ENCODE measurements around the gene MMP14. TPM values are rescaled to one million over a fixed set of nuclear protein-coding genes. Genes with fewer than 3 reads are reported as not detected.
A peak's percentile ranks its signal among the peaks of the same experiment; 100 is the strongest.

MMP14 gene
- total RNA-seq, 1 experiment from 2014 or later, result 94.4 TPM

DNA sequence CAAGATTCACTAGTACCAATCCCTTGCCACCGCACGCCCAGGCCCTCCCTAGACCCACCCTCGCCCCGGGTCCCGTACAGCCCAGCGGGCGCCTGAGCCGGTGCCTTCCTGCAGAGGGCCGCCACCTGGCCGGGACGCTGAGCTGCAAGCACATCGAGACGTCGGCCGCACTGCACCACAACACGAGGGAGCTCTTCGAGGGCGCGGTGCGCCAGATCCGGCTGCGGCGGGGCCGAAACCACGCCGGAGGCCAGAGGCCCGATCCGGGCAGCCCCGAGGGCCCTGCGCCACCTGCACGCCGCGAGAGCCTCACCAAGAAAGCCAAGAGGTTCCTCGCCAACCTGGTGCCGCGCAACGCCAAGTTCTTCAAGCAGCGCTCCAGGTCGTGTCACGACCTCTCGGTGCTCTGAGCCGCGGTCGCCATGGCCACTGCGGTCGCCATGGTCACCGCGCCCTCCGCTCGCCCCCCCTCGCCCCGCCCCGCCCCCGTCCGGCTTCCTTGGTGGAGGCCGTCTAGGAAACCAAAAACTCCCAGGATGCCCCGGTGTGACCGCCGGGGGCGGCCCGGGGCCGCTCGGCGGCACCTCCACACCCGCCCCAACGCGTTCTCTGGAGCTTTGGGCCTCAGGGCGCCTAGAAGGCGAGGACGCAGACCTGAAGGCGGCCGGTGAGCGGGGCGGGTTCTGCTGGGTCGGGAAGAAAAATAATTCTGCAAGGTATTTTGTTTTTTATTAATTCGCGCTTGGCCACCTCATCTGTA lies 50.3 kb downstream of the MMP14 start (continued):
- TF ChIP-seq, protein P1, sequence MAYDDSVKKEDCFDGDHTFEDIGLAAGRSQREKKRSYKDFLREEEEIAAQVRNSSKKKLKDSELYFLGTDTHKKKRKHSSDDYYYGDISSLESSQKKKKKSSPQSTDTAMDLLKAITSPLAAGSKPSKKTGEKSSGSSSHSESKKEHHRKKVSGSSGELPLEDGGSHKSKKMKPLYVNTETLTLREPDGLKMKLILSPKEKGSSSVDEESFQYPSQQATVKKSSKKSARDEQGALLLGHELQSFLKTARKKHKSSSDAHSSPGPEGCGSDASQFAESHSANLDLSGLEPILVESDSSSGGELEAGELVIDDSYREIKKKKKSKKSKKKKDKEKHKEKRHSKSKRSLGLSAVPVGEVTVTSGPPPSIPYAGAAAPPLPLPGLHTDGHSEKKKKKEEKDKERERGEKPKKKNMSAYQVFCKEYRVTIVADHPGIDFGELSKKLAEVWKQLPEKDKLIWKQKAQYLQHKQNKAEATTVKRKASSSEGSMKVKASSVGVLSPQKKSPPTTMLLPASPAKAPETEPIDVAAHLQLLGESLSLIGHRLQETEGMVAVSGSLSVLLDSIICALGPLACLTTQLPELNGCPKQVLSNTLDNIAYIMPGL (CRISPR knock-in tag; IDR thresholded peaks at IDR 0.05), result peak; percentile 89
- TF ChIP-seq, protein P2, sequence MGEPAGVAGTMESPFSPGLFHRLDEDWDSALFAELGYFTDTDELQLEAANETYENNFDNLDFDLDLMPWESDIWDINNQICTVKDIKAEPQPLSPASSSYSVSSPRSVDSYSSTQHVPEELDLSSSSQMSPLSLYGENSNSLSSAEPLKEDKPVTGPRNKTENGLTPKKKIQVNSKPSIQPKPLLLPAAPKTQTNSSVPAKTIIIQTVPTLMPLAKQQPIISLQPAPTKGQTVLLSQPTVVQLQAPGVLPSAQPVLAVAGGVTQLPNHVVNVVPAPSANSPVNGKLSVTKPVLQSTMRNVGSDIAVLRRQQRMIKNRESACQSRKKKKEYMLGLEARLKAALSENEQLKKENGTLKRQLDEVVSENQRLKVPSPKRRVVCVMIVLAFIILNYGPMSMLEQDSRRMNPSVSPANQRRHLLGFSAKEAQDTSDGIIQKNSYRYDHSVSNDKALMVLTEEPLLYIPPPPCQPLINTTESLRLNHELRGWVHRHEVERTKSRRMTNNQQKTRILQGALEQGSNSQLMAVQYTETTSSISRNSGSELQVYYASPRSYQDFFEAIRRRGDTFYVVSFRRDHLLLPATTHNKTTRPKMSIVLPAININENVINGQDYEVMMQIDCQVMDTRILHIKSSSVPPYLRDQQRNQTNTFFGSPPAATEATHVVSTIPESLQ (CRISPR knock-in tag; IDR thresholded peaks at IDR 0.05), result no peak; the same call in 1 of the 2 replicates
- TF ChIP-seq, protein P3, sequence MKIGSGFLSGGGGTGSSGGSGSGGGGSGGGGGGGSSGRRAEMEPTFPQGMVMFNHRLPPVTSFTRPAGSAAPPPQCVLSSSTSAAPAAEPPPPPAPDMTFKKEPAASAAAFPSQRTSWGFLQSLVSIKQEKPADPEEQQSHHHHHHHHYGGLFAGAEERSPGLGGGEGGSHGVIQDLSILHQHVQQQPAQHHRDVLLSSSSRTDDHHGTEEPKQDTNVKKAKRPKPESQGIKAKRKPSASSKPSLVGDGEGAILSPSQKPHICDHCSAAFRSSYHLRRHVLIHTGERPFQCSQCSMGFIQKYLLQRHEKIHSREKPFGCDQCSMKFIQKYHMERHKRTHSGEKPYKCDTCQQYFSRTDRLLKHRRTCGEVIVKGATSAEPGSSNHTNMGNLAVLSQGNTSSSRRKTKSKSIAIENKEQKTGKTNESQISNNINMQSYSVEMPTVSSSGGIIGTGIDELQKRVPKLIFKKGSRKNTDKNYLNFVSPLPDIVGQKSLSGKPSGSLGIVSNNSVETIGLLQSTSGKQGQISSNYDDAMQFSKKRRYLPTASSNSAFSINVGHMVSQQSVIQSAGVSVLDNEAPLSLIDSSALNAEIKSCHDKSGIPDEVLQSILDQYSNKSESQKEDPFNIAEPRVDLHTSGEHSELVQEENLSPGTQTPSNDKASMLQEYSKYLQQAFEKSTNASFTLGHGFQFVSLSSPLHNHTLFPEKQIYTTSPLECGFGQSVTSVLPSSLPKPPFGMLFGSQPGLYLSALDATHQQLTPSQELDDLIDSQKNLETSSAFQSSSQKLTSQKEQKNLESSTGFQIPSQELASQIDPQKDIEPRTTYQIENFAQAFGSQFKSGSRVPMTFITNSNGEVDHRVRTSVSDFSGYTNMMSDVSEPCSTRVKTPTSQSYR (CRISPR knock-in tag; IDR thresholded peaks at IDR 0.05), result peak; percentile 90
- TF ChIP-seq CBFB (CRISPR knock-in tag; IDR thresholded peaks at IDR 0.05; ENCODE audit: low read depth) (no peak), ZBTB21 (CRISPR knock-in tag; IDR thresholded peaks at IDR 0.05; ENCODE audit: borderline replicate concordance) (no peak), NR2C2 (CRISPR knock-in tag; IDR thresholded peaks at IDR 0.05) (peak; percentile 76), TP53 (CRISPR knock-in tag; IDR thresholded peaks at IDR 0.05) (peak; percentile 93), ETV6 (CRISPR knock-in tag; IDR thresholded peaks at IDR 0.05) (peak; percentile 92), NFE2L1 (CRISPR knock-in tag; IDR thresholded peaks at IDR 0.05) (peak; percentile 93), TCF7 (CRISPR knock-in tag; IDR thresholded peaks at IDR 0.05; ENCODE audit: low read depth) (peak; percentile 81; the same call in 1 of the 2 replicates), RORB (CRISPR knock-in tag; IDR thresholded peaks at IDR 0.05) (no peak), CREM (CRISPR knock-in tag; IDR thresholded peaks at IDR 0.05) (peak; percentile 70; the same call in 1 of the 2 replicates), ZNF416 (CRISPR knock-in tag; IDR thresholded peaks at IDR 0.05) (0 out of 2 replicates have a peak, but pooled peaks have one; percentile 42)
- TF ChIP-seq, protein P4, sequence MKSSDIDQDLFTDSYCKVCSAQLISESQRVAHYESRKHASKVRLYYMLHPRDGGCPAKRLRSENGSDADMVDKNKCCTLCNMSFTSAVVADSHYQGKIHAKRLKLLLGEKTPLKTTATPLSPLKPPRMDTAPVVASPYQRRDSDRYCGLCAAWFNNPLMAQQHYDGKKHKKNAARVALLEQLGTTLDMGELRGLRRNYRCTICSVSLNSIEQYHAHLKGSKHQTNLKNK (CRISPR knock-in tag; IDR thresholded peaks at IDR 0.05), result no peak
- TF ChIP-seq, protein P5, sequence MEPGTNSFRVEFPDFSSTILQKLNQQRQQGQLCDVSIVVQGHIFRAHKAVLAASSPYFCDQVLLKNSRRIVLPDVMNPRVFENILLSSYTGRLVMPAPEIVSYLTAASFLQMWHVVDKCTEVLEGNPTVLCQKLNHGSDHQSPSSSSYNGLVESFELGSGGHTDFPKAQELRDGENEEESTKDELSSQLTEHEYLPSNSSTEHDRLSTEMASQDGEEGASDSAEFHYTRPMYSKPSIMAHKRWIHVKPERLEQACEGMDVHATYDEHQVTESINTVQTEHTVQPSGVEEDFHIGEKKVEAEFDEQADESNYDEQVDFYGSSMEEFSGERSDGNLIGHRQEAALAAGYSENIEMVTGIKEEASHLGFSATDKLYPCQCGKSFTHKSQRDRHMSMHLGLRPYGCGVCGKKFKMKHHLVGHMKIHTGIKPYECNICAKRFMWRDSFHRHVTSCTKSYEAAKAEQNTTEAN (CRISPR knock-in tag; IDR thresholded peaks at IDR 0.05), result peak; percentile 98
- TF ChIP-seq, protein P6, sequence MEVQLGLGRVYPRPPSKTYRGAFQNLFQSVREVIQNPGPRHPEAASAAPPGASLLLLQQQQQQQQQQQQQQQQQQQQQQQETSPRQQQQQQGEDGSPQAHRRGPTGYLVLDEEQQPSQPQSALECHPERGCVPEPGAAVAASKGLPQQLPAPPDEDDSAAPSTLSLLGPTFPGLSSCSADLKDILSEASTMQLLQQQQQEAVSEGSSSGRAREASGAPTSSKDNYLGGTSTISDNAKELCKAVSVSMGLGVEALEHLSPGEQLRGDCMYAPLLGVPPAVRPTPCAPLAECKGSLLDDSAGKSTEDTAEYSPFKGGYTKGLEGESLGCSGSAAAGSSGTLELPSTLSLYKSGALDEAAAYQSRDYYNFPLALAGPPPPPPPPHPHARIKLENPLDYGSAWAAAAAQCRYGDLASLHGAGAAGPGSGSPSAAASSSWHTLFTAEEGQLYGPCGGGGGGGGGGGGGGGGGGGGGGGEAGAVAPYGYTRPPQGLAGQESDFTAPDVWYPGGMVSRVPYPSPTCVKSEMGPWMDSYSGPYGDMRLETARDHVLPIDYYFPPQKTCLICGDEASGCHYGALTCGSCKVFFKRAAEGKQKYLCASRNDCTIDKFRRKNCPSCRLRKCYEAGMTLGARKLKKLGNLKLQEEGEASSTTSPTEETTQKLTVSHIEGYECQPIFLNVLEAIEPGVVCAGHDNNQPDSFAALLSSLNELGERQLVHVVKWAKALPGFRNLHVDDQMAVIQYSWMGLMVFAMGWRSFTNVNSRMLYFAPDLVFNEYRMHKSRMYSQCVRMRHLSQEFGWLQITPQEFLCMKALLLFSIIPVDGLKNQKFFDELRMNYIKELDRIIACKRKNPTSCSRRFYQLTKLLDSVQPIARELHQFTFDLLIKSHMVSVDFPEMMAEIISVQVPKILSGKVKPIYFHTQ (CRISPR knock-in tag; IDR thresholded peaks at IDR 0.05), result no peak
- TF ChIP-seq, protein P7, sequence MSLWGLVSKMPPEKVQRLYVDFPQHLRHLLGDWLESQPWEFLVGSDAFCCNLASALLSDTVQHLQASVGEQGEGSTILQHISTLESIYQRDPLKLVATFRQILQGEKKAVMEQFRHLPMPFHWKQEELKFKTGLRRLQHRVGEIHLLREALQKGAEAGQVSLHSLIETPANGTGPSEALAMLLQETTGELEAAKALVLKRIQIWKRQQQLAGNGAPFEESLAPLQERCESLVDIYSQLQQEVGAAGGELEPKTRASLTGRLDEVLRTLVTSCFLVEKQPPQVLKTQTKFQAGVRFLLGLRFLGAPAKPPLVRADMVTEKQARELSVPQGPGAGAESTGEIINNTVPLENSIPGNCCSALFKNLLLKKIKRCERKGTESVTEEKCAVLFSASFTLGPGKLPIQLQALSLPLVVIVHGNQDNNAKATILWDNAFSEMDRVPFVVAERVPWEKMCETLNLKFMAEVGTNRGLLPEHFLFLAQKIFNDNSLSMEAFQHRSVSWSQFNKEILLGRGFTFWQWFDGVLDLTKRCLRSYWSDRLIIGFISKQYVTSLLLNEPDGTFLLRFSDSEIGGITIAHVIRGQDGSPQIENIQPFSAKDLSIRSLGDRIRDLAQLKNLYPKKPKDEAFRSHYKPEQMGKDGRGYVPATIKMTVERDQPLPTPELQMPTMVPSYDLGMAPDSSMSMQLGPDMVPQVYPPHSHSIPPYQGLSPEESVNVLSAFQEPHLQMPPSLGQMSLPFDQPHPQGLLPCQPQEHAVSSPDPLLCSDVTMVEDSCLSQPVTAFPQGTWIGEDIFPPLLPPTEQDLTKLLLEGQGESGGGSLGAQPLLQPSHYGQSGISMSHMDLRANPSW (CRISPR knock-in tag; conservative IDR thresholded peaks at IDR 0.05; ENCODE audit: low read depth), result no peak
- TF ChIP-seq, protein P8, sequence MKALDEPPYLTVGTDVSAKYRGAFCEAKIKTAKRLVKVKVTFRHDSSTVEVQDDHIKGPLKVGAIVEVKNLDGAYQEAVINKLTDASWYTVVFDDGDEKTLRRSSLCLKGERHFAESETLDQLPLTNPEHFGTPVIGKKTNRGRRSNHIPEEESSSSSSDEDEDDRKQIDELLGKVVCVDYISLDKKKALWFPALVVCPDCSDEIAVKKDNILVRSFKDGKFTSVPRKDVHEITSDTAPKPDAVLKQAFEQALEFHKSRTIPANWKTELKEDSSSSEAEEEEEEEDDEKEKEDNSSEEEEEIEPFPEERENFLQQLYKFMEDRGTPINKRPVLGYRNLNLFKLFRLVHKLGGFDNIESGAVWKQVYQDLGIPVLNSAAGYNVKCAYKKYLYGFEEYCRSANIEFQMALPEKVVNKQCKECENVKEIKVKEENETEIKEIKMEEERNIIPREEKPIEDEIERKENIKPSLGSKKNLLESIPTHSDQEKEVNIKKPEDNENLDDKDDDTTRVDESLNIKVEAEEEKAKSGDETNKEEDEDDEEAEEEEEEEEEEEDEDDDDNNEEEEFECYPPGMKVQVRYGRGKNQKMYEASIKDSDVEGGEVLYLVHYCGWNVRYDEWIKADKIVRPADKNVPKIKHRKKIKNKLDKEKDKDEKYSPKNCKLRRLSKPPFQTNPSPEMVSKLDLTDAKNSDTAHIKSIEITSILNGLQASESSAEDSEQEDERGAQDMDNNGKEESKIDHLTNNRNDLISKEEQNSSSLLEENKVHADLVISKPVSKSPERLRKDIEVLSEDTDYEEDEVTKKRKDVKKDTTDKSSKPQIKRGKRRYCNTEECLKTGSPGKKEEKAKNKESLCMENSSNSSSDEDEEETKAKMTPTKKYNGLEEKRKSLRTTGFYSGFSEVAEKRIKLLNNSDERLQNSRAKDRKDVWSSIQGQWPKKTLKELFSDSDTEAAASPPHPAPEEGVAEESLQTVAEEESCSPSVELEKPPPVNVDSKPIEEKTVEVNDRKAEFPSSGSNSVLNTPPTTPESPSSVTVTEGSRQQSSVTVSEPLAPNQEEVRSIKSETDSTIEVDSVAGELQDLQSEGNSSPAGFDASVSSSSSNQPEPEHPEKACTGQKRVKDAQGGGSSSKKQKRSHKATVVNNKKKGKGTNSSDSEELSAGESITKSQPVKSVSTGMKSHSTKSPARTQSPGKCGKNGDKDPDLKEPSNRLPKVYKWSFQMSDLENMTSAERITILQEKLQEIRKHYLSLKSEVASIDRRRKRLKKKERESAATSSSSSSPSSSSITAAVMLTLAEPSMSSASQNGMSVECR (CRISPR knock-in tag; IDR thresholded peaks at IDR 0.05; ENCODE audit: borderline replicate concordance), result peak; percentile 98
- TF ChIP-seq, protein P9, sequence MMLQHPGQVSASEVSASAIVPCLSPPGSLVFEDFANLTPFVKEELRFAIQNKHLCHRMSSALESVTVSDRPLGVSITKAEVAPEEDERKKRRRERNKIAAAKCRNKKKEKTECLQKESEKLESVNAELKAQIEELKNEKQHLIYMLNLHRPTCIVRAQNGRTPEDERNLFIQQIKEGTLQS (CRISPR knock-in tag; conservative IDR thresholded peaks at IDR 0.05), result peak; percentile 67

Data from WTC11 (cell line).